ENCODE measurements around the gene KIF26B. TPM values are rescaled to one million over a fixed set of nuclear protein-coding genes. Genes with fewer than 3 reads are reported as not detected.

KIF26B gene
- total RNA-seq, 1 experiment from 2014 or later, result 1.6 TPM

DNA sequence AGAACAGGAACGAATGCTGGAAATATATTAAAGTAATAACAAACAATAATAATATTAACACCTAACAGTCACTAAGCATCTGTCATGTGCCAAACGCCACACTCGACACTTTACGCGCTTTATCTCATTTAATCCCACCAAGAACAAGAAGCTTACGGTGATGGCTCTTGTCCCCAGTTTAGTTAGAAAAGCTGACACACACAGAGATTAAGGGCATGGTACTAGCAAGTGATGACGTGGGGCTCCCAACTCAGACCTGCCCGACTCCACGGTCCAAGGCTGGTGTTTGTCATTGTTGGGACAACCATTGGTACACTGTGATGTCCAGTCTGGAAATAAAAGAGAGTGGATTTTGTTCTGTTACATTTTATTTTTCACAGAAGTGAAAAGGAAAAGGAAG lies 41.1 kb upstream of the KIF26B start:
- intact Hi-C loops (cut with micrococcal nuclease), result no loop called here

GRCh38 chr1:245116131-245116530 lies 38.7 kb upstream of the KIF26B start:
- ChIA-PET POLR2A (no interaction called here), CTCF (interaction anchor here (0.5 to 0.7 kb wide), 3 partner anchors 81 to 951 kb away, joined by 3 to 5 read pairs (median 3); no protein-coding TSS in a partner anchor)
- Mint-ChIP-seq H3K4me1 (ENCODE audit: insufficient read depth, unreplicated experiment) (no peaks in the 10 kb centered on the region), H3K27me3 (ENCODE audit: insufficient read depth, unreplicated experiment) (no peaks in the 10 kb centered on the region), H3K36me3 (ENCODE audit: insufficient read depth, unreplicated experiment) (peaks cover 6% of the 10 kb centered on the region), H3K4me3 (ENCODE audit: unreplicated experiment) (no peak overlapping the region), H3K9me3 (ENCODE audit: unreplicated experiment) (no peaks in the 10 kb centered on the region), H3K27ac (ENCODE audit: low read depth, unreplicated experiment) (no peak overlapping the region)
- intact Hi-C loops (cut with micrococcal nuclease), result no loop called here
- no peak for TF ChIP-seq CTCF (IDR thresholded peaks at IDR 0.05; ENCODE audit: unreplicated experiment)
- no peak for DNase-seq (ENCODE audit: unreplicated experiment)
- BruUV-seq (replicated peaks), result no TSS peak

More for the DNA sequence above, 41.1 kb upstream of the KIF26B start:
- Mint-ChIP-seq H3K27ac (ENCODE audit: low read depth, unreplicated experiment) (no peak overlapping the region), H3K9me3 (ENCODE audit: unreplicated experiment) (no peaks in the 10 kb centered on the region), H3K27me3 (ENCODE audit: insufficient read depth, unreplicated experiment) (no peaks in the 10 kb centered on the region), H3K36me3 (ENCODE audit: insufficient read depth, unreplicated experiment) (peaks cover 6% of the 10 kb centered on the region), H3K4me1 (ENCODE audit: insufficient read depth, unreplicated experiment) (no peaks in the 10 kb centered on the region), H3K4me3 (ENCODE audit: unreplicated experiment) (no peak overlapping the region)
- CTCF ChIA-PET, result interaction anchor here (0.6 to 1.6 kb wide), 5 partner anchors 19 to 1144 kb away, joined by 3 to 4 read pairs (median 3); no protein-coding TSS in a partner anchor
- DNase-seq (ENCODE audit: unreplicated experiment), result no peak
- no TSS peak for BruUV-seq (replicated peaks)
- no peak for TF ChIP-seq CTCF (IDR thresholded peaks at IDR 0.05; ENCODE audit: unreplicated experiment)
- POLR2A ChIA-PET, result interaction anchor here (1.0 kb wide), 1 partner anchor 22 kb away, joined by 3 read pairs; no protein-coding TSS in a partner anchor

- no peak for DNase-seq (ENCODE audit: unreplicated experiment)
- Mint-ChIP-seq H3K4me1 (ENCODE audit: insufficient read depth, unreplicated experiment) (no peaks in the 10 kb centered on the region), H3K4me3 (ENCODE audit: unreplicated experiment) (no peak overlapping the region), H3K9me3 (ENCODE audit: unreplicated experiment) (no peaks in the 10 kb centered on the region), H3K36me3 (ENCODE audit: insufficient read depth, unreplicated experiment) (peaks cover 6% of the 10 kb centered on the region), H3K27ac (ENCODE audit: low read depth, unreplicated experiment) (no peak overlapping the region), H3K27me3 (ENCODE audit: insufficient read depth, unreplicated experiment) (no peaks in the 10 kb centered on the region)
- TF ChIP-seq CTCF (IDR thresholded peaks at IDR 0.05; ENCODE audit: unreplicated experiment), result no peak
- no TSS peak for BruUV-seq (replicated peaks)
- intact Hi-C loops (cut with micrococcal nuclease), result no loop called here
- ChIA-PET CTCF (interaction anchor here (0.5 to 0.7 kb wide), 4 partner anchors 81 to 1335 kb away, joined by 3 to 5 read pairs (median 3); no protein-coding TSS in a partner anchor), POLR2A (no interaction called here)
Observed at GRCh38 chr1:245116751-245117150, 38.0 kb upstream of the KIF26B start.

DNA sequence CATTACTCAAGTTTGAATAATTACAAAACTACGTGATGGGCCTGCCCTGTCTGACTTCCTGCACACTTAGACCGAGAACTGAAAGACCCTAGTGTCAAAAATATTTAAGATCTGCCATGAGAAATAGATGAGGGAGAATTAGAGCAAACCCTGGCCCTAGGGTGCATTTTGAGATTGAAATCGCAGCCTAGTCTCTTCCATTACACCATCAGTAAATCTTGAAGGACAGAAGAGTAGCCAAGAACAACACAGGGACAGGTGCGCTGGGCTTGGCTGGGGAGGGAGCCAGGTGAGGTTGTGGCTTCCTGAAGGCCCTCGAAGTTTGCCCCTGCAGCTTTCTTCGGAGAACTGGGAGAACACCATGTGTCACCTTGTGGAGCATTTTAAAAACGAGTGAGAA lies 36.7 kb upstream of the KIF26B start:
- Mint-ChIP-seq H3K4me1 (ENCODE audit: insufficient read depth, unreplicated experiment) (no peaks in the 10 kb centered on the region), H3K27me3 (ENCODE audit: insufficient read depth, unreplicated experiment) (no peaks in the 10 kb centered on the region), H3K4me3 (ENCODE audit: unreplicated experiment) (no peak overlapping the region), H3K9me3 (ENCODE audit: unreplicated experiment) (no peaks in the 10 kb centered on the region), H3K36me3 (ENCODE audit: insufficient read depth, unreplicated experiment) (no peaks in the 10 kb centered on the region), H3K27ac (ENCODE audit: low read depth, unreplicated experiment) (no peak overlapping the region)
- ChIA-PET CTCF (interaction anchor here (0.6 kb wide), 1 partner anchor 163 kb away, joined by 3 read pairs; no protein-coding TSS in a partner anchor), POLR2A (no interaction called here)
- intact Hi-C loops (cut with micrococcal nuclease), result no loop called here
- no TSS peak for BruUV-seq (replicated peaks)
- TF ChIP-seq CTCF (IDR thresholded peaks at IDR 0.05; ENCODE audit: unreplicated experiment), result no peak
- DNase-seq (ENCODE audit: unreplicated experiment), result no peak
